ENCODE measurements around the gene PLK3.

GRCh38 chr1:44788120-44788860 lies 11.9 kb upstream of the PLK3 start, which contains the start of gene BEST4:
- TF ChIP-seq CTCF (conservative IDR thresholded peaks at IDR 0.05; ENCODE audit: low read length) (no peak), EZH2phosphoT487 (IDR thresholded peaks at IDR 0.05; ENCODE audit: borderline replicate concordance, low read depth, low read length) (no peak)
